DOHH2 (cell line): ENCODE results near the gene MVB12B.

Experiments used
- CTCF ChIP-seq: fragments of 200-600 bp; sonication (generic); IDR thresholded peaks from one replicate; pipeline ENCODE4 v1.5.1; 2014; ENCODE audit warnings: antibody characterized with exemption, mild to moderate bottlenecking, low read depth, low read length; ENCODE audit not compliant: poor library complexity, severe bottlenecking
- EZH2phosphoT487 ChIP-seq: fragments of 200-600 bp; sonication (generic); IDR thresholded peaks from 2 replicates; pipeline ENCODE4 v1.6.1; 2017; ENCODE audit warnings: borderline replicate concordance, mild to moderate bottlenecking, antibody characterized with exemption, low read length, moderate library complexity, mixed read lengths

- TF ChIP-seq CTCF (no peak), EZH2phosphoT487 (no peak)
Observed at GRCh38 chr9:126331964-126332748, 5.5 kb downstream of the MVB12B start.
